ENCODE results near the gene AMHR2.
"Not testable (repeated sequence)": the region's sequence is repeated elsewhere in the genome, so short reads cannot be mapped to it uniquely, and the experiment has no call there.

AMHR2 gene

DNA sequence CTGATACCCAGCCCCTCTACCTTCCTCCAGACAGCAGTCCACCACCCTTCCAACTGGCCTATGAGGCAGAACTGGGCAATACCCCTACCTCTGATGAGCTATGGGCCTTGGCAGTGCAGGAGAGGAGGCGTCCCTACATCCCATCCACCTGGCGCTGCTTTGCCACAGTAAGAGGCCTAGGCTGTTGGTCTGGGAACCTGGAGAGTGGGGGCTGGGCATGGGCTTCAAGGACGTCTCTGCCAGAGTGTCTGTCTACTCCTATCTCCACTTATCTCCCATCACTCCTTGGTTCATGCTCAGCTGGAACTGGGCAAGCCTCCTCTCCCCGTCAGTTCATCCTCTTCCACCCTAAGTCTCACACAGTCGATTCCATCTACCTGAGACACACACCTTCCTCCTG is 6.5 kb downstream of the AMHR2 start:
- no peak overlapping the region for H3K4me3 ChIP-seq (ENCODE audit: insufficient read length, low read depth)
- H3K9ac ChIP-seq (ENCODE audit: insufficient read length, low read depth), result no peak overlapping the region
- no peak for TF ChIP-seq YY1 (IDR thresholded peaks at IDR 0.05; ENCODE audit: insufficient read depth, insufficient read length)
- TF ChIP-seq ZNF274 (IDR thresholded peaks at IDR 0.05; ENCODE audit: low read depth, low read length), result no peak
- TF ChIP-seq SUZ12 (IDR thresholded peaks at IDR 0.05; ENCODE audit: extremely low read depth, insufficient read depth, insufficient read length), result no peak
- H3K27me3 ChIP-seq (ENCODE audit: insufficient read depth, insufficient read length), result no peaks in the 10 kb centered on the region
- peaks cover 7% of the 10 kb centered on the region for H3K4me1 ChIP-seq (ENCODE audit: insufficient read depth, insufficient read length)
- DNase-seq (ENCODE audit: low read depth, low spot score), result no peak
- no peaks in the 10 kb centered on the region for H3K36me3 ChIP-seq (ENCODE audit: insufficient read depth, insufficient read length, low read length)
- H3K9me3 ChIP-seq (ENCODE audit: insufficient read depth, low read length), result no peaks in the 10 kb centered on the region

DNA sequence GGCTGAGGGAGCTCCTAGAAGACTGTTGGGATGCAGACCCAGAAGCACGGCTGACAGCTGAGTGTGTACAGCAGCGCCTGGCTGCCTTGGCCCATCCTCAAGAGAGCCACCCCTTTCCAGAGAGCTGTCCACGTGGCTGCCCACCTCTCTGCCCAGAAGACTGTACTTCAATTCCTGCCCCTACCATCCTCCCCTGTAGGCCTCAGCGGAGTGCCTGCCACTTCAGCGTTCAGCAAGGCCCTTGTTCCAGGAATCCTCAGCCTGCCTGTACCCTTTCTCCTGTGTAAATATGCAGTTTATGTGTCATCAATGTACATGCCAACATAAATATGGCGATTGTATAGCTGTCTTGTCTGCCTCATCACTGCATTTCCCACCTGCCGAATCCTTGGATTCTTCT is 7.5 kb downstream of the AMHR2 start:
- Histone ChIP-seq H3K9ac (ENCODE audit: insufficient read length, low read depth) (no peak overlapping the region), H3K27me3 (ENCODE audit: insufficient read depth, insufficient read length) (no peaks in the 10 kb centered on the region), H3K4me1 (ENCODE audit: insufficient read depth, insufficient read length) (peaks cover 3% of the 10 kb centered on the region), H3K9me3 (ENCODE audit: insufficient read depth, low read length) (no peaks in the 10 kb centered on the region), H3K36me3 (ENCODE audit: insufficient read depth, insufficient read length, low read length) (no peaks in the 10 kb centered on the region), H3K4me3 (ENCODE audit: insufficient read length, low read depth) (no peak overlapping the region)
- no peak for DNase-seq (ENCODE audit: low read depth, low spot score)
- TF ChIP-seq SUZ12 (IDR thresholded peaks at IDR 0.05; ENCODE audit: extremely low read depth, insufficient read depth, insufficient read length) (no peak), ZNF274 (IDR thresholded peaks at IDR 0.05; ENCODE audit: low read depth, low read length) (no peak), YY1 (IDR thresholded peaks at IDR 0.05; ENCODE audit: insufficient read depth, insufficient read length) (no peak)

DNA sequence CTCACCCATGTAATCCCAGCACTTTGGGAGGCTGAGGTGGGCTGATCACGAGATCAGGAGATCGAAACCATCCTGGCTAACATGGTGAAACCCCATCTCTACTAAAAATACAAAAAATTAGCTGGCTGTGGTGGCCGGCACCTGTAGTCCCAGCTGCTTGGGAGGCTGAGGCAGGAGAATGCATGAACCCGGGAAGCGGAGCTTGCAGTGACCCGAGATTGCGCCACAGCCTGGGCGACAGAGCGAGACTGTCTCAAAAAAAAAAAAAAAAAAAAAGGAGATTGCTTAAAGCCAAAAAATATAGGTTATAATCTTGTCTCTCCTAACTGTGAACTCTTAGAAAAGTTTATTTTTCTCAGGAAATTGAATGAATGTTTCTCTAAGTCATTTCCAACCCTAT is 11.7 kb downstream of the AMHR2 start:
- H3K36me3 ChIP-seq (ENCODE audit: insufficient read depth, insufficient read length, low read length); H3K4me1 ChIP-seq (ENCODE audit: insufficient read depth, insufficient read length); DNase-seq (ENCODE audit: low read depth, low spot score); H3K9ac ChIP-seq (ENCODE audit: insufficient read length, low read depth); H3K27me3 ChIP-seq (ENCODE audit: insufficient read depth, insufficient read length); H3K9me3 ChIP-seq (ENCODE audit: insufficient read depth, low read length); H3K4me3 ChIP-seq (ENCODE audit: insufficient read length, low read depth): not testable (repeated sequence)

DNA sequence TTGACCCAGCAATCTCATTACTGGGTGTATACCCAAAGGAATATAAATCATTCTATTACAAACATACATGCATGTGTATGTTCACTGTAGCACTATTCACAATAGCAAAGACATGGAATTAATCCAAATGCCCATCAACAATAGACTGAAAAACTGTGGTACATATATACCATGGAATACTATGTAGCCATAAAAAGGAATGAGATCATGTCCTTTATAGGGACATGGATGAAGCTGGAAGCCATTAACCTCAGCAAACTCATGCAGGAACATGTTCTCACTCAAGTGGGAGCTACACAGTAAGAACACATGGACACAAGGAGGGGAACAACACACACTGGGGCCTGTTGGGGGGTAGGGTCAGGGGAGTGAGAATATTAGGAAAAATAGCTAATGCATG is 15.9 kb downstream of the AMHR2 start:
- not testable (repeated sequence) for H3K9me3 ChIP-seq (ENCODE audit: insufficient read depth, low read length); H3K27me3 ChIP-seq (ENCODE audit: insufficient read depth, insufficient read length); H3K4me1 ChIP-seq (ENCODE audit: insufficient read depth, insufficient read length); H3K4me3 ChIP-seq (ENCODE audit: insufficient read length, low read depth); DNase-seq (ENCODE audit: low read depth, low spot score); H3K9ac ChIP-seq (ENCODE audit: insufficient read length, low read depth)
- H3K36me3 ChIP-seq (ENCODE audit: insufficient read depth, insufficient read length, low read length), result peaks cover 11% of the 10 kb centered on the region

DNA sequence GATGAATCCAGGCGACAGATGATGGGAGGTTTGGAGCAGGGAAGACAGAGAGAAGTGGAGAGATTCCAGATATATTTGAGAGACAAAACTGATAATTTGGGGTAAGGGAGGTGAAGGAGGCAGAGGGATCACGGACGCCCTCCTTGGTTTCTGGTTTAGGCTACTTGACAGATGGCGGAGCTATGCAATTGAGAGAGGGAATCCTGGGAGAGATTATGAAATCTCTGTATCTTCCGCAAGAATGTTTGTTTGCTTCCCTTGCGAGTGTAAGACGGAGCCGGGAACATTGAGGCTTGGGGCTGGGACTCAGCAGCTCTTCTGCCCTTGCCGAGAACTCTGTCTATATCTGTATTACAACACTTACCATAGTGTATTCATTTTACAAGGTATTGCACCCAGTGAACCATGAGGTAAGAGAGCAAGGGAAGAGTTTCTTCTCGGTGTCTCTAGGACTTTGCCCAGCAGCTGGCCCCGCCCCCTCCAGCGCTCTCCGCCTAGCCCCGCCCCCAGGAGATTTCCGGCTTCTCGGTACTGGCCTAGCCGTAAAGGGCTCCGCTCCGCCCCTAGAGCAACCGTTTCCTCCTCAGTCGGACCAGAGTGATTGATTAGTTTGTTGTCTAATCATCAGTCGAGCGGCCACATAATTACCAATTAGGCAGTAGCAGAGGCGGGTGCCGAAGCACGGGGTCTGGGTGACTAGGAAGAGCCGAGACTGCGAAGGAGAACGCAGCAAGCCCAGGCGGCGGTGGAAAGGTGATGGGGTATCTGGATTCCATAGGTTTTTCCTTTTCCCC is 17.6 kb downstream of the AMHR2 start, which contains the start of gene PRR13:
TSS of gene PRR13 (plus strand) at position 695 of the 794 bp plus-strand sequence. CDS start 981 bp downstream, outside the sequence.
- Histone ChIP-seq H3K4me3 (ENCODE audit: insufficient read length, low read depth) (peak within 1 kb of the TSS; percentile 88), H3K27me3 (ENCODE audit: insufficient read depth, insufficient read length) (no peaks in the 10 kb centered on the region), H3K36me3 (ENCODE audit: insufficient read depth, insufficient read length, low read length) (peaks cover 26% of the 10 kb centered on the region), H3K9ac (ENCODE audit: insufficient read length, low read depth) (peak within 1 kb of the TSS; percentile 95), H3K4me1 (ENCODE audit: insufficient read depth, insufficient read length) (peaks cover 2% of the 10 kb centered on the region), H3K9me3 (ENCODE audit: insufficient read depth, low read length) (no peaks in the 10 kb centered on the region)
- no peak for TF ChIP-seq ZNF274 (IDR thresholded peaks at IDR 0.05; ENCODE audit: low read depth, low read length)
- no peak for TF ChIP-seq YY1 (IDR thresholded peaks at IDR 0.05; ENCODE audit: insufficient read depth, insufficient read length)
- no peak for TF ChIP-seq SUZ12 (IDR thresholded peaks at IDR 0.05; ENCODE audit: extremely low read depth, insufficient read depth, insufficient read length)
- peak; percentile 99 for DNase-seq (ENCODE audit: low read depth, low spot score)

DNA sequence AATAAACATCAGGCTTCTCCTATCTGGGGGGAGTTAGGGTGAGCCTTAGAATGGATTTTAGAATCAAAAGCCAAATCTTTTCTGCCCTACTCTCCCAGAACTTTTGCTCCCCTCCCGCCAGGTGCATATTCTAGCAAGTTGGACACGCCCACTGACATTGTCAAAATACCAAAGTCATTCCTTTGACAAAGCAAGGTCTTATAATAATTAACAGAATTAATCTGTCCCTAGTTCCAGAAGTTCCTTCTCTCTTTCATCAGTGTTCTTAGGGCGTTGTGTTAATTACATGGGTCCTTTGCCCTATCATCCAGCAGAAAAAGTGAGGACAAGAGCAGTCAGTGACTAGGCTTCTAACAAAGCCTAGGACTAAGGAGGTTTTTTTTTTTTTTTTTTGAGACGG is 20.3 kb downstream of the AMHR2 start:
- Histone ChIP-seq H3K9me3 (ENCODE audit: insufficient read depth, low read length) (no peaks in the 10 kb centered on the region), H3K4me1 (ENCODE audit: insufficient read depth, insufficient read length) (peaks cover 2% of the 10 kb centered on the region), H3K4me3 (ENCODE audit: insufficient read length, low read depth) (peak overlapping the region; percentile 19), H3K9ac (ENCODE audit: insufficient read length, low read depth) (no peak overlapping the region), H3K36me3 (ENCODE audit: insufficient read depth, insufficient read length, low read length) (peaks cover 44% of the 10 kb centered on the region), H3K27me3 (ENCODE audit: insufficient read depth, insufficient read length) (no peaks in the 10 kb centered on the region)
- no peak for DNase-seq (ENCODE audit: low read depth, low spot score)
- no peak for TF ChIP-seq SUZ12 (IDR thresholded peaks at IDR 0.05; ENCODE audit: extremely low read depth, insufficient read depth, insufficient read length)
- TF ChIP-seq YY1 (IDR thresholded peaks at IDR 0.05; ENCODE audit: insufficient read depth, insufficient read length), result no peak
- TF ChIP-seq ZNF274 (IDR thresholded peaks at IDR 0.05; ENCODE audit: low read depth, low read length), result no peak

DNA sequence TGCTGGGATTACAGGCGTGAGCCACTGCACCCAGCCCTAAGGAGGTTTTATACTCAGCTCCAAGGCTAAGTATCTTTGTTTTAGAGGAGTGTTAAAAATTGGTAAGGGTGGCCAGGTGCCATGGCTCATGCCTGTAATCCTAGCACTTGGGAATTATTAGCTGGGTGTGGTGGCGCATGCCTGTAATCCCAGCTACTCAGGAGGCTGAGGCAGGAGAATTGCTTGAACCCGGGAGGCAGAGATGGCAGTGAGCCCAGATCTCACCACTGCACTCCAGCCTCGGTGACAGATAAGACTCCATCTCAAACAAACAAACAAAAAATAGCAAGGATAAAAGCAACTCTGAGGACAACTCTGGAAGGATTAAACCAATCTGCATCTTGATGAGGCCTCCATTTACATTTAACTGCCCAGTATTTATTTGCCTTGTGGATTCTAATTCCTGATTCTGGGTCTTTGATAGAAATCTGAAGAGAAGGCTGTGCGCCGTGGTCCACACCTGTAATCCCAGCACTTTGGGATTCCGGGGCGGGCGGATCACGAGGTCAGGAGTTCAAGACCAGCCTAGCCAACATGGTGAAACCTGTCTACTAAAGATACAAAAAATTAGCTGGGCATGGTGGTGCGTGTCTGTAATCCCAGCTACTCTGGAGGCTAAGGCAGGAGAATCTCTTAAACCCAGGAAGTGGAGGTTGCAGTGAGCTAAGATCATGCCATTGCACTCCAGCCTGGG is 21.1 kb downstream of the AMHR2 start:
- not testable (repeated sequence) for H3K4me1 ChIP-seq (ENCODE audit: insufficient read depth, insufficient read length); H3K9ac ChIP-seq (ENCODE audit: insufficient read length, low read depth); H3K27me3 ChIP-seq (ENCODE audit: insufficient read depth, insufficient read length); H3K9me3 ChIP-seq (ENCODE audit: insufficient read depth, low read length); DNase-seq (ENCODE audit: low read depth, low spot score); H3K4me3 ChIP-seq (ENCODE audit: insufficient read length, low read depth)
- peaks cover 44% of the 10 kb centered on the region for H3K36me3 ChIP-seq (ENCODE audit: insufficient read depth, insufficient read length, low read length)
